Ascending aorta (tissue), 2 donors: ENCODE results near the gene WDR11. TPM values are rescaled to one million over a fixed set of nuclear protein-coding genes. Genes with fewer than 3 reads are reported as not detected.
A peak's percentile ranks its signal among the peaks of the same experiment; 100 is the strongest.
"Not testable (repeated sequence)": the region's sequence is repeated elsewhere in the genome, so short reads cannot be mapped to it uniquely, and the experiment has no call there.

Source experiments
- DNase-seq, 2 donors: peaks; one replicate each; pipeline ENCODE4 v3.0.0-alpha.2; 2019; ENCODE audit warnings: low spot score in 2 of 2
- H3K27ac ChIP-seq, 2 donors: fragments of 200-600 bp; sonication (generic); one replicate each; pipeline ENCODE4 v1.5.1; 2016 to 2017; ENCODE audit warnings: mild to moderate bottlenecking in 1 of 2
- H3K27me3 ChIP-seq: fragments of 200-600 bp; sonication (generic); one replicate; pipeline ENCODE4 v1.5.1; 2017
- H3K36me3 ChIP-seq, 2 donors: fragments of 200-600 bp; sonication (generic); one replicate each; pipeline ENCODE4 v1.5.1; 2016
- H3K4me1 ChIP-seq, 2 donors: fragments of 200-600 bp; sonication (generic); one replicate each; pipeline ENCODE4 v1.5.1; 2016 to 2017; ENCODE audit warnings: mild to moderate bottlenecking in 1 of 2
- H3K4me3 ChIP-seq, 2 donors: fragments of 200-600 bp; sonication (generic); one replicate each; pipeline ENCODE4 v1.5.1; 2016 to 2017; ENCODE audit warnings: mild to moderate bottlenecking in 1 of 2
- H3K9me3 ChIP-seq, 2 donors: fragments of 200-600 bp; sonication (generic); one replicate each; pipeline ENCODE4 v1.5.1; 2016
- intact Hi-C: fragments of 100-400 bp; cut with DNase I; formaldehyde crosslinking; loops from one replicate; pipeline ENCODE4 v1.15.1; 2023
- total RNA-seq: library from RNA; depleted of rRNA; stranded (reverse); fragments of >200 nt; gene quantifications from one replicate; pipeline ENCODE4 v1.1.0, GENCODE V29; 2016
- TF ChIP-seq, protein P1 (sequence below), 3 experiments: fragments of 200-600 bp in 2 of 3; fragments of 450-650 bp in 1 of 3; sonication (generic) in 2 of 3; IDR thresholded peaks; one replicate each; pipeline ENCODE4 v1.5.1; 2016 to 2019; ENCODE audit warnings: antibody characterized with exemption in 3 of 3, mild to moderate bottlenecking in 1 of 3, moderate library complexity in 1 of 3

The WDR11 gene
- total RNA-seq, 1 donor from 2014 or later: 10.2 TPM

DNA sequence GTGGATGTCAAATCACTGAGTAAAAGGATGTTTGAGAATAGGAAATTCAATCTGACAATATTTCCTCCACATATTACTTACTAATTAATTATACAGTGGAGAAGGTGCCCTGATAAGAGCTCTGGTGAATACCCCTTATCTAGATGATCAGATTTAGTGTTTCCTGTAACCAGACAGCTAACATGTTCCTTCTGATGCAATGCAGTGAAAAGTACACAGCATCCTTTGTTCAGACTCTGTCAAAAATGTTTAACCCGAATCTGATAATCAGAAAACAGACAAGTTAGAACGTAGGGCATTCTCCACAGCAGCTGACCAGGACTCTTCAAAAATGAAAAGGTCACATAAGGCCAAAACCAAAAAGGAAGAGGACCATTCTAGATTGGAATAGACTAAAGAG lies 46.2 kb downstream of the WDR11 start:
- H3K4me1 ChIP-seq: no peaks in the 10 kb centered on the region
- no peaks in the 10 kb centered on the region for H3K9me3 ChIP-seq
- H3K27me3 ChIP-seq: no peaks in the 10 kb centered on the region
- no peak overlapping the region for H3K27ac ChIP-seq
- TF ChIP-seq, protein P1, sequence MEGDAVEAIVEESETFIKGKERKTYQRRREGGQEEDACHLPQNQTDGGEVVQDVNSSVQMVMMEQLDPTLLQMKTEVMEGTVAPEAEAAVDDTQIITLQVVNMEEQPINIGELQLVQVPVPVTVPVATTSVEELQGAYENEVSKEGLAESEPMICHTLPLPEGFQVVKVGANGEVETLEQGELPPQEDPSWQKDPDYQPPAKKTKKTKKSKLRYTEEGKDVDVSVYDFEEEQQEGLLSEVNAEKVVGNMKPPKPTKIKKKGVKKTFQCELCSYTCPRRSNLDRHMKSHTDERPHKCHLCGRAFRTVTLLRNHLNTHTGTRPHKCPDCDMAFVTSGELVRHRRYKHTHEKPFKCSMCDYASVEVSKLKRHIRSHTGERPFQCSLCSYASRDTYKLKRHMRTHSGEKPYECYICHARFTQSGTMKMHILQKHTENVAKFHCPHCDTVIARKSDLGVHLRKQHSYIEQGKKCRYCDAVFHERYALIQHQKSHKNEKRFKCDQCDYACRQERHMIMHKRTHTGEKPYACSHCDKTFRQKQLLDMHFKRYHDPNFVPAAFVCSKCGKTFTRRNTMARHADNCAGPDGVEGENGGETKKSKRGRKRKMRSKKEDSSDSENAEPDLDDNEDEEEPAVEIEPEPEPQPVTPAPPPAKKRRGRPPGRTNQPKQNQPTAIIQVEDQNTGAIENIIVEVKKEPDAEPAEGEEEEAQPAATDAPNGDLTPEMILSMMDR (IDR thresholded peaks at IDR 0.05): no peak
- no peak for DNase-seq
- peaks cover 20 to 39% of the 10 kb centered on the region in 2 donors for H3K36me3 ChIP-seq
- intact Hi-C loops: no loop called here
- H3K4me3 ChIP-seq: no peak overlapping the region

DNA sequence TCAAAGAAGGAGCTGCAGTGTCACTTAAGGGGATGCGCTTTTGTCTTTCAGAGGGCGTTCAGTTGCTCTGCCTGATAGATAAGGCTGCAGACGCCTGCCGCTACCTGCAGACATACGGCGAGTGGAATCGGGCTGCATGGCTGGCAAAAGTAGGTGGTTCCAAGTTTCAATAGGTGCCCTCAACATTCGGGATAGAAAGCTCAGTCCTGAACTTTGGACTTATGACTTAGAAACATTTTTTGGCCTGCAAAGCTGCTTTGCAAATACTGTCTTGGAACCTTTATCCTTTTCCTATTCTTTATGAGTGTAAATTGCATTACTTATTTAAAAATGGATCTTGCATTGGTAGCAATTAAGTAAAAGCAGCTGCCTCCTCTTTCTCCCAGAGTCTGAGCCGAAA lies 54.1 kb downstream of the WDR11 start:
- Histone ChIP-seq H3K9me3 (peaks cover under 1 to 6% of the 10 kb centered on the region in 2 donors), H3K4me1 (no peaks in the 10 kb centered on the region), H3K4me3 (no peak overlapping the region), H3K36me3 (peaks cover 86 to 100% of the 10 kb centered on the region in 2 donors), H3K27me3 (no peaks in the 10 kb centered on the region), H3K27ac (no peak overlapping the region)
- DNase-seq: no peak
- intact Hi-C loops: no loop called here
- TF ChIP-seq, protein P1 (IDR thresholded peaks at IDR 0.05): no peak

- H3K27ac ChIP-seq: no peak overlapping the region
- no peak for DNase-seq
- TF ChIP-seq, protein P1 (IDR thresholded peaks at IDR 0.05): no peak
- no peak overlapping the region for H3K4me3 ChIP-seq
- H3K9me3 ChIP-seq: peaks cover 0 to 14% of the 10 kb centered on the region in 2 donors
- intact Hi-C loops: no loop called here
- H3K27me3 ChIP-seq: no peaks in the 10 kb centered on the region
- no peaks in the 10 kb centered on the region for H3K4me1 ChIP-seq
- H3K36me3 ChIP-seq: no peaks in the 10 kb centered on the region
Measured at GRCh38 chr10:120917521-120918250, 66.5 kb downstream of the WDR11 start.

- H3K36me3 ChIP-seq, intact Hi-C loops, H3K4me3 ChIP-seq, H3K27ac ChIP-seq, H3K27me3 ChIP-seq, H3K9me3 ChIP-seq, DNase-seq, H3K4me1 ChIP-seq: not testable (repeated sequence)
Measured at GRCh38 chr10:120923886-120924285, 72.7 kb downstream of the WDR11 start.

DNA sequence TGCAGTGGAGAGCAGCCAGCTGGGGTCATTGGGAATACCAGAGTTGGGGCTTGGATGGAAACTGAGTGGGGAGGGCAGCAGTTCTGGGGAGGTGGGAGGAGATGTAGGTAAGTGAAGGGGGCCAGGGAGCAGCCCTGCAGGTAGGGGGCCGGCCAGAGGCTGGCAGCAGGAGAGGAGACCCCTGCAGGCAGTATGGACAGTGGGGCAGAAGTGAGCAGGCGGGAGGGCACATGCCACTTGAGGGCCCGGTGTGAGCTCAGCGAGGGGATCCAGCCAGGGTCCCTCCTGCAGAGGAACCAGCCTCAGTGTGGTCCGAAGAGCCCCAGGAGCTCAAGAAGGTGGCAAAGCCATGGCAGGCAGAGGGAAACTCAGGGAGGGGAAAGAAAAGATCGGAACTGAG lies 75.4 kb downstream of the WDR11 start:
- Histone ChIP-seq H3K27ac (no peak overlapping the region), H3K4me1 (no peaks in the 10 kb centered on the region), H3K4me3 (no peak overlapping the region), H3K27me3 (no peaks in the 10 kb centered on the region), H3K9me3 (no peaks in the 10 kb centered on the region), H3K36me3 (no peaks in the 10 kb centered on the region)
- TF ChIP-seq, protein P1 (IDR thresholded peaks at IDR 0.05): no peak
- intact Hi-C loops: no loop called here
- DNase-seq: peak in 1 of 2 donors; percentile 54

GRCh38 chr10:120927352-120927751 lies 76.2 kb downstream of the WDR11 start:
- no peaks in the 10 kb centered on the region for H3K36me3 ChIP-seq
- intact Hi-C loops: no loop called here
- no peaks in the 10 kb centered on the region for H3K4me1 ChIP-seq
- no peak overlapping the region for H3K4me3 ChIP-seq
- TF ChIP-seq, protein P1 (IDR thresholded peaks at IDR 0.05): no peak
- peak in 1 of 2 donors; percentile 41 for DNase-seq
- H3K27ac ChIP-seq: no peak overlapping the region
- no peaks in the 10 kb centered on the region for H3K27me3 ChIP-seq
- H3K9me3 ChIP-seq: no peaks in the 10 kb centered on the region
